Activated naive CD8-positive, alpha-beta T cell treated with anti-CD3 and anti-CD28 coated beads, Interleukin-2, amount 50 U/mL, for 24 hours (primary cell): Measurements from ENCODE around the gene NOLC1.
"Not testable (repeated sequence)": the region's sequence is repeated elsewhere in the genome, so short reads cannot be mapped to it uniquely, and the experiment has no call there.

Experiments used
- ATAC-seq: fragments of 150-1000 bp; cut with Tn5 transposase; one replicate; pipeline ENCODE4 v1.10.0; 2021
- DNase-seq: peaks from one replicate; pipeline ENCODE4 v3.0.0; 2021
- H3K27ac Mint-ChIP-seq: one replicate; pipeline ENCODE4 v1.8.0; 2021; ENCODE audit warnings: mild to moderate bottlenecking, mixed read lengths
- H3K27me3 Mint-ChIP-seq: one replicate; pipeline ENCODE4 v1.8.0; 2021; ENCODE audit warnings: mixed read lengths
- H3K36me3 Mint-ChIP-seq: one replicate; pipeline ENCODE4 v1.8.0; 2021; ENCODE audit warnings: low read depth, mixed read lengths
- H3K4me1 Mint-ChIP-seq: one replicate; pipeline ENCODE4 v1.8.0; 2021; ENCODE audit warnings: mixed read lengths
- H3K4me3 Mint-ChIP-seq: one replicate; pipeline ENCODE4 v1.8.0; 2021; ENCODE audit warnings: mild to moderate bottlenecking, moderate library complexity, mixed read lengths
- H3K9me3 Mint-ChIP-seq: one replicate; pipeline ENCODE4 v1.8.0; 2021; ENCODE audit warnings: mixed read lengths

NOLC1 gene

DNA sequence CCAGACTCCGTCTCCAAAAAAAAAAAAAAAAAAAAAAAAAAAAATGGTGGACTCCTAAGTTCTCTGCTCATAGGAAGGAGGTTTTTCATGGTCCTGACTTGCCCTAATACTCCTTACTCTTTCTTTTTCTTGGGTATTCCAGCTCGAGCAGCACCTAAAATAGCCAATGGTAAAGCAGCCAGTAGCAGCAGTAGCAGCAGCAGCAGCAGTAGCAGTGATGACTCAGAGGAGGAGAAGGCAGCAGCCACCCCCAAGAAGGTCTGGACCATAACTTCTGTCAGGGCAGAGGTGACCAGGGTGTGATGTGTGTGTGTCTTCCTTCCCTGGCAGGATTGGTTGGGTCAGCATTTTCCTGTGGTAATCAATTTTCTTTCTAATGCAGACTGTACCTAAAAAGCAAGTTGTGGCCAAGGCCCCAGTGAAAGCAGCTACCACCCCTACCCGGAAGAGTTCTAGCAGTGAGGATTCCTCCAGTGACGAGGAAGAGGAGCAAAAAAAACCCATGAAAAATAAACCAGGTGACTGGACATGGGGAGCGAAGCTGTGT lies 6.9 kb downstream of the NOLC1 start:
- Mint-ChIP-seq H3K36me3 (peaks cover 93% of the 10 kb centered on the region), H3K4me3 (no peak overlapping the region), H3K4me1 (peaks cover 46% of the 10 kb centered on the region), H3K27ac (peak overlapping the region; percentile 42), H3K27me3 (no peaks in the 10 kb centered on the region), H3K9me3 (no peaks in the 10 kb centered on the region)
- DNase-seq (no peak), ATAC-seq (no peak)

- Mint-ChIP-seq H3K9me3 (no peaks in the 10 kb centered on the region), H3K27me3 (no peaks in the 10 kb centered on the region), H3K27ac (peak overlapping the region; percentile 18), H3K36me3 (peaks cover 86% of the 10 kb centered on the region), H3K4me3 (no peak overlapping the region), H3K4me1 (peaks cover 39% of the 10 kb centered on the region)
- DNase-seq (no peak), ATAC-seq (peak; percentile 22)
Measured at GRCh38 chr10:102159831-102160230, 7.6 kb downstream of the NOLC1 start.

GRCh38 chr10:102163342-102163989 lies 11.3 kb downstream of the NOLC1 start:
- H3K27ac Mint-ChIP-seq = no peak overlapping the region

GRCh38 chr10:102167861-102168260 lies 15.7 kb downstream of the NOLC1 start:
- Mint-ChIP-seq H3K27ac (no peak overlapping the region), H3K36me3 (peaks cover 16% of the 10 kb centered on the region), H3K4me3 (no peak overlapping the region), H3K4me1 (peaks cover 7% of the 10 kb centered on the region), H3K27me3 (no peaks in the 10 kb centered on the region), H3K9me3 (no peaks in the 10 kb centered on the region)
- no peak for ATAC-seq
- no peak for DNase-seq

More at GRCh38 chr10:102163342-102163989, 11.3 kb downstream of the NOLC1 start:
- Mint-ChIP-seq H3K4me3 (no peak overlapping the region), H3K4me1 (peaks cover 10% of the 10 kb centered on the region), H3K9me3 (no peaks in the 10 kb centered on the region), H3K36me3 (peaks cover 53% of the 10 kb centered on the region), H3K27me3 (no peaks in the 10 kb centered on the region)
- no peak for ATAC-seq
- DNase-seq = no peak

DNA sequence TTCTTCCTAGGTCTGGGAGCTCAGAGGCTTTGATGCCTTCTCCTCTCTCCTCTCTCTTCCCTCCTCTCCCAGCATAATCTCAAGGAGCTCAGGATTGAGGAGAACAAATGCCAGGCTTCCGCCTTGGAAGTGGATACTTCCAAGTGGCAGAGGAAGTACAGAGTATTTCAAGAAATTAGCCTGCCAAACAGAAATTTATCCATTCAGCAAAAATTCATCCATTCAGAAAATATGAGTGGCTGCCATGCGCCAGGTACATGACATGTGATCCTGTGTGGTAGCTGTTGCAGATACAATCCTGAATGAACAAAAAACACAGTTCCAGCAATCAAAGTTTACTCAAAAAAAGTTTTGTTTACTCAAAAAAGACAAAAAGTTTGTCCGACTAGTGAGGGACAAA lies 18.4 kb downstream of the NOLC1 start:
- Mint-ChIP-seq H3K4me1 (peaks cover 7% of the 10 kb centered on the region), H3K36me3 (peaks cover under 1% of the 10 kb centered on the region), H3K9me3 (no peaks in the 10 kb centered on the region), H3K27ac (no peak overlapping the region), H3K4me3 (no peak overlapping the region), H3K27me3 (peaks cover 1% of the 10 kb centered on the region)
- ATAC-seq (no peak), DNase-seq (no peak)

DNA sequence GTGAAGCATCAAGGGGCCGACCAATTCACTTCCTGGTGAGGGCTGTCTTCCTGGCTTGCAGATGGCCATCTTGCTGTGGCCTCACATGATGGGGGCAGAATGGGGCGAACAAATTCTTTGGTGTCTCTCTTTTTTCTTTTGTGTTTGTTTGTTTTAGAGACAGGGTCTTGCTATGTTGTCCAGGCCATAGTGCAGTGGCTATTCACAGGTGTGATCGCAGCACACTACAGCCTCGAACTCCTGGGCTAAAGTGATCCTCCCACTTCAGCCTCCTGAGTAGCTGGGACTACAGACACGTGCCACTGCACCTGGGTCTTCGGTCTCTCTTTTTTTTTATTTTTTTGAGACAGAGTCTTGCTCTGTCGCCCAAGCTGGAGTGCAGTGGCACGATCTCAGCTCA lies 20.1 kb downstream of the NOLC1 start:
- peaks cover 7% of the 10 kb centered on the region for H3K4me1 Mint-ChIP-seq
- H3K36me3 Mint-ChIP-seq = no peaks in the 10 kb centered on the region
- no peak overlapping the region for H3K4me3 Mint-ChIP-seq
- no peak overlapping the region for H3K27ac Mint-ChIP-seq
- H3K9me3 Mint-ChIP-seq = no peaks in the 10 kb centered on the region
- peaks cover 1% of the 10 kb centered on the region for H3K27me3 Mint-ChIP-seq
- ATAC-seq = no peak
- no peak for DNase-seq

- no peak for DNase-seq
- Mint-ChIP-seq H3K27ac (no peak overlapping the region), H3K9me3 (no peaks in the 10 kb centered on the region)
Measured at GRCh38 chr10:102175415-102175814, 23.2 kb downstream of the NOLC1 start.

GRCh38 chr10:102184606-102185005 lies 32.4 kb downstream of the NOLC1 start:
- H3K27me3 Mint-ChIP-seq = peaks cover 2% of the 10 kb centered on the region
- H3K36me3 Mint-ChIP-seq = peaks cover 2% of the 10 kb centered on the region
- peaks cover 7% of the 10 kb centered on the region for H3K4me1 Mint-ChIP-seq
- H3K4me3 Mint-ChIP-seq = no peak overlapping the region
- no peak overlapping the region for H3K27ac Mint-ChIP-seq
- peaks cover 11% of the 10 kb centered on the region for H3K9me3 Mint-ChIP-seq
- no peak for ATAC-seq
- DNase-seq = no peak

More at GRCh38 chr10:102175415-102175814, 23.2 kb downstream of the NOLC1 start:
- Mint-ChIP-seq H3K4me3 (no peak overlapping the region), H3K27me3 (peaks cover 1% of the 10 kb centered on the region), H3K4me1 (no peaks in the 10 kb centered on the region), H3K36me3 (no peaks in the 10 kb centered on the region)
- ATAC-seq = no peak

DNA sequence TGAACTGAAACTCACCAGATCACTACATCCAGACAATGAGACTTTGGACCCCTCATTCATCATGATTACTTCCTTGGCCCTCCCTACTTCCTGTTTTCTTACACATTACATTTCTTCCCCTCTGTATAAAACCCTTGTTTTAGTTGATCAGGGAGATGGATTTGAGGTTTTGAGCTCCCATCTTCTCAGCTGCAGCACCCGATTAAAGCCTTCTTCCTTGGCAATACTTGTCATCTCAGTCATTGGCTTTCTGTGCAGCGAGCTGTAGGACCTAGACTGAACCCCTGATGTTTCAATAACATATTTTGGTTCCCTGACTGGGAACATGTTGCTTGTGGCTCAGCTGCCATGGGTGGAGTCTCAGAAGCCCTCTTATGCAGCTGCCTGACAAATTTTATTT lies 33.1 kb downstream of the NOLC1 start:
- H3K27me3 Mint-ChIP-seq = peaks cover 2% of the 10 kb centered on the region
- DNase-seq (no peak), ATAC-seq (no peak)
- no peak overlapping the region for H3K27ac Mint-ChIP-seq
- H3K4me1 Mint-ChIP-seq = peaks cover 10% of the 10 kb centered on the region
- H3K36me3 Mint-ChIP-seq = peaks cover 2% of the 10 kb centered on the region
- H3K4me3 Mint-ChIP-seq = no peak overlapping the region
- peaks cover 11% of the 10 kb centered on the region for H3K9me3 Mint-ChIP-seq

GRCh38 chr10:102185811-102186527 lies 33.8 kb downstream of the NOLC1 start:
- Mint-ChIP-seq H3K27me3 (no peaks in the 10 kb centered on the region), H3K36me3 (peaks cover 2% of the 10 kb centered on the region), H3K4me3 (no peak overlapping the region), H3K4me1 (peaks cover 10% of the 10 kb centered on the region), H3K9me3 (peaks cover 11% of the 10 kb centered on the region), H3K27ac (no peak overlapping the region)
- DNase-seq = no peak
- ATAC-seq = no peak

DNA sequence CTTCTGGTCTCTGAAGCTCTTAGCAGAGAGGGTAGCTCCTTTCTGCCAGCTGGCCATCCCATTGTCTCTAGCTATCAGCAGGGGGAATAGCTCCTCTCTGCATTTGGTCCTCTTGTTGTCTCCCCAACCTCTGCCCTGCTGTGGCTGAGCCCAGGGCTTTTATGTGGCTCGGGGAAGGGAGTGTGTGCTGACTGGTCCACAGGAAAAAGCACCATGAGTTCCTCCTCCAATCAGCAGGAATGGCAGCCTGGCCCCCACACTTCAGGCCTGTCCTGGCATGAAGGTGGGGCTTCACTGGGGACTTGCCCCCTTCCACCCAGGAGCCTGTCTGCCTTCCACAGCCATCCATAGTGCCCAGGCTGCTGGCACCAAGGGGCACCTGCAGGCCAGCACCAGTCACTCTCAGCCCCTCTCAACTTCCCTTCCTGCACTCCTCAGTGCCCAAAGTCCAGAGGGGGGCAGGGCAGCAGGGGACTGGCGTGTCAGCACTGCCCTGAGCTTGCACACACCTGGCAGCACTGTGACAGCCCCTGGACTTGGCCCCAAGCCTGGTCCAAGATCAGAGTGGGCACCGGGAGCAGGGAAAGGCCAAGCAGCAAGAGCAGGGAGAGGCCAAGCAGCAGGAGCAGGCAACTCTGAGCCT lies 36.2 kb downstream of the NOLC1 start:
- Mint-ChIP-seq H3K27me3 (no peaks in the 10 kb centered on the region), H3K9me3 (peaks cover 21% of the 10 kb centered on the region), H3K36me3 (peaks cover 2% of the 10 kb centered on the region), H3K27ac (no peak overlapping the region), H3K4me3 (no peak overlapping the region), H3K4me1 (peaks cover 10% of the 10 kb centered on the region)
- ATAC-seq = no peak
- DNase-seq = no peak

DNA sequence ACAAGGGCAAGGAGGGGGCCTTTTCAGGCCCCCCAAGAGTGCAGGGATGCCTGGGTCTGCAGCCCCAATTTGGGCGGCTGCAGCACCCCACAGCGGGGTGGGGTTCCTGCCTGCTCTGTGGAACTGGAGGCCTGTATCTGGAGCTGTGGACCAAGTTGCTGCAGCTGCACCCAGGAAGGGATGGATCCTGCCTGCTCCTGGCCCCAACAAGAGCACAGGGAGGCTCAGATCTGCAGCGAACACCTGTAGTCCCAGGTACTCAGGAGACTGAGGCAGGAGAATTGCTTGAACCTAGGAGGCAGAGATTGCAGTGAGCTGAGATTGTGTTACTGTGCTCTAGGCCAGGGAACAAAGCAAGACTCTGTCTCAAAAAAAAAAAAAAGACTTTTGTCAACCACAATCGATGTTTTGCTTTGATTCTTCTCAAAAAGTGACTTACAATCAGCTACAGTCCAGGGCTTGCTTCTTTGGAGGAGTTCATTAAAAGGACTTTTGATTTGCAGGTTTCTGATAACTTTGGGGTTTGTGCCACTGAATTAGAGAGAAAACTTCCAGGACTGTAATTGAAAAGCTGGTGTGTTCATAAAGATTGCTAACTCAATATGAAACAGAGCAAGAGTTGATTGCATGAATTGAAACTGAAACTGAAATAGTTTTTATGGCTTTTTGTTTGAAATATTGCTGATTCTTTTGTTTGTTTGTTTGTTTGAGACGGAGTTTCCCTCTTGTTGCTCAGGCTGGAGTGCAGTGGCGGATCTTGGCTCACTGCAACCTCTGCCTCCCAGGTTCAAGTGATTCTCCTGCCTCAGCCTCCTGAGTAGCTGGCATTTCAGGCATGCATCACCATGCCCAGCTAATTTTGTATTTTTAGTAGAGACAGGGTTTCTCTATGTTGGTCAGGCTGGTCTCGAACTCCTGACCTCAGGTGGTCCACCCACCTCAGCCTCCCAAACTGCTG lies 37.0 kb downstream of the NOLC1 start:
- not testable (repeated sequence) for H3K4me1 Mint-ChIP-seq, H3K27ac Mint-ChIP-seq, H3K27me3 Mint-ChIP-seq, DNase-seq, H3K36me3 Mint-ChIP-seq, ATAC-seq, H3K4me3 Mint-ChIP-seq
- peaks cover 21% of the 10 kb centered on the region for H3K9me3 Mint-ChIP-seq

- Mint-ChIP-seq H3K27ac (no peak overlapping the region), H3K27me3 (no peaks in the 10 kb centered on the region), H3K4me3 (no peak overlapping the region), H3K9me3 (peaks cover 11% of the 10 kb centered on the region), H3K36me3 (no peaks in the 10 kb centered on the region), H3K4me1 (peaks cover 17% of the 10 kb centered on the region)
- no peak for ATAC-seq
- DNase-seq = no peak
Measured at GRCh38 chr10:102191956-102192355, 39.8 kb downstream of the NOLC1 start.

GRCh38 chr10:102195296-102195870 lies 43.2 kb downstream of the NOLC1 start:
- peaks cover 11% of the 10 kb centered on the region for H3K9me3 Mint-ChIP-seq
- ATAC-seq (no peak), DNase-seq (no peak)
- no peak overlapping the region for H3K27ac Mint-ChIP-seq
- H3K36me3 Mint-ChIP-seq = no peaks in the 10 kb centered on the region
- H3K4me3 Mint-ChIP-seq = no peak overlapping the region
- peaks cover 9% of the 10 kb centered on the region for H3K4me1 Mint-ChIP-seq
- H3K27me3 Mint-ChIP-seq = peaks cover 1% of the 10 kb centered on the region
